OCI-LY1 (cell line): ENCODE data around the gene PARD3B.

ENCODE experiments used
- H2AFZ ChIP-seq: fragments of 200-600 bp; sonication (generic), shearing (Covaris generic); 2 replicates; pipeline ENCODE4 v1.6.0; 2014; ENCODE audit warnings: antibody characterized with exemption, mild to moderate bottlenecking, low read length
- H3F3A ChIP-seq: fragments of 200-600 bp; sonication (generic), shearing (Covaris generic); 2 replicates; pipeline ENCODE4 v1.6.0; 2014; ENCODE audit warnings: mild to moderate bottlenecking, antibody characterized with exemption, low read length, moderate library complexity; ENCODE audit not compliant: insufficient read depth
- H3K27ac ChIP-seq: fragments of 200-600 bp; sonication (generic); 2 replicates; pipeline ENCODE4 v1.5.1; 2014; ENCODE audit warnings: low read length, mixed run types, mild to moderate bottlenecking, low read depth; ENCODE audit not compliant: poor library complexity, severe bottlenecking
- H3K27me3 ChIP-seq: fragments of 200-600 bp; sonication (generic); 2 replicates; pipeline ENCODE4 v1.6.0; 2014; ENCODE audit warnings: antibody characterized with exemption, mild to moderate bottlenecking, low read length, moderate library complexity; ENCODE audit not compliant: insufficient read depth
- H3K36me3 ChIP-seq: fragments of 200-600 bp; sonication (generic); 2 replicates; pipeline ENCODE4 v1.6.1; 2014; ENCODE audit warnings: mild to moderate bottlenecking, antibody characterized with exemption, low read length, moderate library complexity, mixed read lengths; ENCODE audit not compliant: insufficient read depth
- H3K4me1 ChIP-seq: fragments of 200-600 bp; sonication (generic); 2 replicates; pipeline ENCODE4 v1.5.1; 2014; ENCODE audit warnings: mild to moderate bottlenecking, low read length, moderate library complexity; ENCODE audit not compliant: insufficient read depth, severe bottlenecking
- H3K4me2 ChIP-seq: fragments of 200-600 bp; sonication (generic), shearing (Covaris generic); 2 replicates; pipeline ENCODE4 v1.6.1; 2014; ENCODE audit warnings: low read length
- H3K4me3 ChIP-seq: fragments of 200-600 bp; sonication (generic); 2 replicates; pipeline ENCODE4 v1.5.1; 2014; ENCODE audit warnings: low read length, low read depth, mild to moderate bottlenecking, mixed read lengths; ENCODE audit not compliant: poor library complexity, severe bottlenecking
- H3K79me2 ChIP-seq: fragments of 200-600 bp; shearing (Covaris generic); 2 replicates; pipeline ENCODE4 v1.6.1; 2016; ENCODE audit warnings: mixed run types, low read length, mixed read lengths; ENCODE audit not compliant: insufficient read depth
- H3K9ac ChIP-seq: fragments of 200-600 bp; sonication (generic), shearing (Covaris generic); 2 replicates; pipeline ENCODE4 v1.6.1; 2014; ENCODE audit warnings: mild to moderate bottlenecking, low read length, mixed read lengths
- H3K9me2 ChIP-seq: fragments of 200-600 bp; sonication (generic), shearing (Covaris generic); 2 replicates; pipeline ENCODE4 v1.6.1; 2014; ENCODE audit warnings: low read depth, mild to moderate bottlenecking, low read length, mixed read lengths
- H3K9me3 ChIP-seq: fragments of 200-600 bp; shearing (Covaris generic); 2 replicates; pipeline ENCODE4 v1.6.1; 2014; ENCODE audit warnings: low read length, mixed read lengths
- H4K20me1 ChIP-seq: fragments of 200-600 bp; sonication (generic), shearing (Covaris generic); 2 replicates; pipeline ENCODE4 v1.6.0; 2016; ENCODE audit warnings: mild to moderate bottlenecking, low read length; ENCODE audit not compliant: insufficient read depth
- CTCF ChIP-seq: fragments of 200-600 bp; sonication (generic), shearing (Covaris generic); IDR thresholded peaks from 2 replicates; pipeline ENCODE4 v1.5.1; 2017; ENCODE audit warnings: mild to moderate bottlenecking, antibody characterized with exemption, low read length, moderate library complexity, mixed read lengths
- EZH2 ChIP-seq: fragments of 200-600 bp; sonication (generic), shearing (Covaris generic); IDR thresholded peaks from 2 replicates; pipeline ENCODE4 v1.8.0; 2017; ENCODE audit warnings: borderline replicate concordance, mixed run types, mild to moderate bottlenecking, antibody characterized with exemption, low read length, moderate library complexity, mixed read lengths

Gene PARD3B

GRCh38 chr2:204914708-204915107, 369.4 kb downstream of the PARD3B start:
- Histone ChIP-seq H3K4me1 (no peaks in the 10 kb centered on the region), H3K4me2 (no peak overlapping the region), H4K20me1 (no peaks in the 10 kb centered on the region), H3K9me2 (no peaks in the 10 kb centered on the region), H2AFZ (no peak overlapping the region), H3F3A (no peaks in the 10 kb centered on the region), H3K9me3 (no peaks in the 10 kb centered on the region), H3K27me3 (no peaks in the 10 kb centered on the region), H3K9ac (no peak overlapping the region), H3K36me3 (no peaks in the 10 kb centered on the region), H3K4me3 (no peak overlapping the region), H3K27ac (no peak overlapping the region), H3K79me2 (no peaks in the 10 kb centered on the region)
- TF ChIP-seq EZH2 (no peak), CTCF (no peak)

- H4K20me1 ChIP-seq: no peaks in the 10 kb centered on the region
These were observed 371.9 kb downstream of the PARD3B start for GRCh38 chr2:204917089-204917701.

GRCh38 chr2:204920776-204921175, 375.5 kb downstream of the PARD3B start:
- TF ChIP-seq EZH2 (no peak), CTCF (no peak)
- H3K4me3 ChIP-seq: no peak overlapping the region
- no peaks in the 10 kb centered on the region for H3K27me3 ChIP-seq

More at GRCh38 chr2:204917089-204917701, 371.9 kb downstream of the PARD3B start:
- H3K36me3 ChIP-seq: no peaks in the 10 kb centered on the region
- no peak overlapping the region for H3K4me2 ChIP-seq
- no peaks in the 10 kb centered on the region for H3F3A ChIP-seq
- no peaks in the 10 kb centered on the region for H3K9me2 ChIP-seq
- no peaks in the 10 kb centered on the region for H3K27me3 ChIP-seq
- H2AFZ ChIP-seq: no peak overlapping the region
- no peak overlapping the region for H3K27ac ChIP-seq
- H3K4me1 ChIP-seq: no peaks in the 10 kb centered on the region
- H3K4me3 ChIP-seq: no peak overlapping the region
- TF ChIP-seq EZH2: no peak
- TF ChIP-seq CTCF: no peak
- no peaks in the 10 kb centered on the region for H3K9me3 ChIP-seq
- H3K9ac ChIP-seq: no peak overlapping the region
- H3K79me2 ChIP-seq: no peaks in the 10 kb centered on the region

More at GRCh38 chr2:204920776-204921175, 375.5 kb downstream of the PARD3B start:
- Histone ChIP-seq H3K36me3 (no peaks in the 10 kb centered on the region), H3K9me2 (no peaks in the 10 kb centered on the region), H3K79me2 (no peaks in the 10 kb centered on the region), H3K4me2 (no peak overlapping the region), H3K9me3 (no peaks in the 10 kb centered on the region), H2AFZ (no peak overlapping the region), H3K27ac (no peak overlapping the region), H3K9ac (no peak overlapping the region), H3F3A (no peaks in the 10 kb centered on the region), H3K4me1 (no peaks in the 10 kb centered on the region), H4K20me1 (no peaks in the 10 kb centered on the region)
